Amniotic epithelial cell (primary cell): ENCODE measurements around the gene GAB2.
"Not testable (repeated sequence)": the region's sequence is repeated elsewhere in the genome, so short reads cannot be mapped to it uniquely, and the experiment has no call there.

ENCODE experiments used
- DNase-seq: peaks from one replicate; pipeline ENCODE4 v3.0.0-alpha.2; 2010; ENCODE audit warnings: low read depth

GAB2 gene

GRCh38 chr11:78365381-78365792 lies 52.2 kb downstream of the GAB2 start:
- DNase-seq, result peak; percentile 35

DNA sequence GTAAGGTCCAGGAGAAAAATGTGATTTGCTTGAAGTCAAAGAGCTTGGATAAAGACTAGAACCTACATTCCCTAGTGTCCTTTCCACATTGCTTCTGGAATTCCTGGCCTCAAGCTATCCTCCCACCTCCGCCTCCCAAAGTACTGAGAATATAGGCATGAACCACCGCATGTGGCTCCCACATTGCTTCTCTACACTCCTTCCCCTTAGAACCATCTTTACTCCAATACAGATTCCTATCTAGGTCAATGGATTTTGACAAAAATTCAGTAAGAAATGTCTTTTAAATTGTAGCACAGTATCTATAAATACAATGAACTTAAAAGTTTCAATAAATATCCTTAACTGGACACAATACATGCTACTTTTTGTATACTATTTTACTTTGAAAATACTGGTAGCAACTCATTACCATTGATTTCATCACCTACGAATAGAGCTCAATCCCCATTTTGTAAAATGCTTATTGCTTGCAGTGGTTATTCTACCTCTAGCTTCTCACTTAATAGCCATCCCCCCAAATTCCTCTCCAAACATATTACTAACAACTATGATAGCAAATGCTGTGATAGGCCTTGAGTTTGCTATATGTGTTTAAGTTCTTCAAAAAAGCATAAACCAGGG lies 53.4 kb downstream of the GAB2 start:
- no peak for DNase-seq

- DNase-seq, result no peak
These were observed 54.5 kb downstream of the GAB2 start for GRCh38 chr11:78363024-78363619.

GRCh38 chr11:78361228-78361627 lies 56.4 kb downstream of the GAB2 start:
- no peak for DNase-seq

DNA sequence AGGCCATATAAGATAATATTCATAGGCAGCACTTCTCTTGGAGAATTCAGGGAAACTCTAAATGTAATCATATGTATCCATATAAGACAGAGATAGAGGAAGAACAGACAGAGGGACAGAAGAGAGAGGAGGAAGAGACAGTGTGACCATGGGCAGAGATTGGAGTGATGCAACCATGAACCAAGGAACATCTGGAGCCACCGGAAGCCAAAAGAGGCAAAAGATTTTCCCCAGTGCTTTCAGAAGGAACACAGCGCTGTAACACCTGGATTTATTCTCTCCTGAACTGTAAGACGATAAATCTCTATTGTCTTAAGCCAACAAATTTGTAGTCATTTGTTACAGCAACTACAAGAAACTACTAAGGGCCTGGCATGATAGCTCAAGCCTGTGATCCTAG lies 57.7 kb downstream of the GAB2 start:
- no peak for DNase-seq

DNA sequence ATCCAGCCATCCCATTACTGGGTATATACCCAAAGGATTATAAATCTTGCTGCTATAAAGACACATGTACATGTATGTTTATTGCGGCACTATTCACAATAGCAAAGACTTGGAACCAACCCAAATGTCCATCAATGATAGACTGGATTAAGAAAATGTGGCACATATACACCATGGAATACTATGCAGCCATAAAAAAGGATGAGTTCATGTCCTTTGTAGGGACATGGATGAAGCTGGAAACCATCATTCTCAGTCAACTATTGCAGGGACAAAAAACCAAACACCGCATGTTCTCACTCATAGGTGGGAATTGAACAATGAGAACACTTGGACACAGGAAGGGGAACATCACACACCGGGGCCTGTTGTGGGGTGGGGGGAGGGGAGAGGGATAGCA lies 59.7 kb downstream of the GAB2 start:
- not testable (repeated sequence) for DNase-seq

DNA sequence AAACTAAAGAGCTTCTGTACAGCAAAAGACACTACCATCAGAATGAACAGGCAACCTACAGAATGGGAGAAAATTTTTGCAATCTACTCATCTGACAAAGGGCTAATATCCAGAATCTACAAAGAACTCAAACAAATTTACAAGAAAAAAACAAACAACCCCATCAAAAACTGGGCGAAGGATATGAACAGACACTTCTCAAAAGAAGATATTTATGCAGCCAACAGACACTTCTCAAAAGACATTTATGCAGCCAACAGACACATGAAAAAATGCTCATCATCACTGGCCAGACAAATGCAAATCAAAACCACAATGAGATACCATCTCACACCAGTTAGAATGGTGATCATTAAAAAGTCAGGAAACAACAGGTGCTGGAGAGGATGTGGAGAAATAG lies 60.2 kb downstream of the GAB2 start:
- not testable (repeated sequence) for DNase-seq

GRCh38 chr11:78355742-78356141 lies 61.9 kb downstream of the GAB2 start:
- not testable (repeated sequence) for DNase-seq

DNA sequence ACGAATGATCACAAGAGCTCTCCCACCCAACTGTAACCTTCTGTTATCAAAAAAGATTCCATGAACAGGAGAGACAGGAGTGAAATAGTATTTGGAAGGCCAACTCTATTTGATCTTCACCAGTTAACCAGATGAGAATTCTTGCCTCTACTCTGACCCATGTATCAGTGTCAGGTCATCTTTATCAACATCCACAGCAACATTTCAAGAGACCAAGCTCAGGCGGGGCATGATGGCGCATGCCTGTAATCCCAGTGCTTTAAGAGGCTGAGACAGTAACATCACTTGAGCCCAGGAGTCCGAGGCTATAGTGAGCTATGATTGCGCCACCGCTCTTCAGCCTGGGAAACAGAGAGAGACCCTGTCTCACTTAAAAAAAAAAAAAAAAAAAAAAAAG lies 62.3 kb downstream of the GAB2 start:
- no peak for DNase-seq

- no peak for DNase-seq
These were observed 63.0 kb downstream of the GAB2 start for GRCh38 chr11:78354408-78355308.

- peak; percentile 26 for DNase-seq
These were observed 65.4 kb downstream of the GAB2 start for GRCh38 chr11:78351979-78352841.

GRCh38 chr11:78351193-78351592 lies 66.4 kb downstream of the GAB2 start:
- no peak for DNase-seq

DNA sequence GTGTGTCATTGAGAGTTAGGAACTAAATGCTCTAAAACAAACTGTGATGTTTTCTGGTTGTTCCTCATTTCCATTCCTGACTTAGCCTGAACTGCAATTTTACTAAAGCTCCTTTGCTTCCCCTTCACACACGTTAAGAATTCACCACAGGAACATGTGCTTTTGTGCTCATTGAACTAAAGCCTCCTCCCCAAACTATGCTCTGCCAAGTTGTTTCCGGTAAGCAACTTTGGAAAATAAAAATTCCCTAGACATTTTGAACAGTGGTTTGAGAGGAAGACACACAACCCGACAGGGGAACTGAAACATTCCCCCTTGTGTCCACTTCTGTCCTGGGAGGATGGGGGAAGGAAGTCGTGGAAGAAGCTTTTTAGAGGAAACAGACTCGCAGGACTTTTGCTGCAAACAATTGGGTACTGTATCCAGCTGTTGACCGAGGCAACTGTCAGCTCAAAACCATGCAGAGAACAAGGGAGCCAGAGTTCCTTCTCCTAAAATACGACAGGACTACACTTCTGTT lies 66.9 kb downstream of the GAB2 start:
- peak; percentile 27 for DNase-seq

DNA sequence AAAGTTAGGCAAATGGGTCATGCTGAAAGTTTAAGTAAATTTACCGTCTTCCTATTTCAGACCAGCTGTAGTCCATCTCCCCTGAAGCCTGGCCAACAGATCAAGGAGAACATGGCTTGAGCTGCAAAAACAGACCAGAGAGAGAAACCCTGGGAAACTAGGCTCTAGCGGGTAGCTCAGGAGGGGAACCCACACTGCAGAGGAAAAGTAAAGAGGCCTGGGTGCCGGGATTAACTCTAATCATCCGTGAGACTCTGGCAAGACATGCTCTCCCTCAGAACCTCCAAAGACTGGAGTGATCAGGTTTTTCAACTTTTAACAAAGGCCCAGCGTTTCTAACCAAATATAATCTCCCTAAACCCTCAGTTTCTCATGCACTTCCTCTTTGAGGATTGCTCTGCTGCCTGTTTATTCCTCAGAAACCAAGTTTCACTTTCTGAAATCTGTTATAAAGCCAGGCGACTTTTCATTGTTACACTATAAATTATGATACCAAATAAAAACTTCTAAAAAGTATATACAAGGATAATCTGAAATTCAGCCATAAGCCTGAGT lies 67.5 kb downstream of the GAB2 start:
- peak; percentile 31 for DNase-seq

DNA sequence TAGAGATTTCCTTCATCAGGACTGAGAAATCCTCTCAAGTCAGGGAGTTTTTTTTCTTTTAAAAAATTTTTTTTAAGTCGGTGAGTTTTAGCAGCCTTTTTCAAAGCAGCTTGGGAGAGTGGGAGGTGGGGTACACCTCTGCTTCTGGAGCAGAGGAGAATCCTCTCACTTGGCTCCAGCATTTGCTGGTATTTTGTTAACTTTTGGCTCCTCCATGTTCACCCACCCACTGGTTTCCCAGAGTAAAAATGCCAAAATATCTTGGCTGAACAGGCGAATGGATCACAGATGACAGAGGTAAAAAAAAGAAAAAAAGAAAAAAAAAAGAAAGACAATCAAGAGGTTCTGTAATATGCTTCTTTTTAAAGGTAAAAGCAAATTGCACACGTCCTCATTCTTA lies 68.0 kb downstream of the GAB2 start:
- no peak for DNase-seq

GRCh38 chr11:78349114-78349513 lies 68.5 kb downstream of the GAB2 start:
- no peak for DNase-seq

DNA sequence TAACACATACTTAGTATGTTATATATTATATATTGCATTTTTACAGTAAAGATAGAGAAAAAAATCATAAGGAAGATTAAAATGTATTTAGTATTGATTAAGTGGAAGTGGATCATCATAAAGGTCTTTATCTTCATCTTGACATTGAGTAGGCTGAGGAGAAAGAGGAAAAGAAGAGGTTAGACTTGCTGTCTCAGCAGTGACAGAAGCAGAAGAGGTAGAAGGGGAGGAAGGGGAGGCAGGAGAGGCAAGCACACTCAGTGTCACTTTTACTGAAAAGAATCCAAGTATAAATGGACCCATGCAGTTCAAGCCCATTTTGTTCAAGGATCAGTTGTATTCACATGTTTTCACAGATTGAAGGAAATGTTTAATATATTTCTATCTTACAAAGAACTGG lies 69.7 kb downstream of the GAB2 start:
- no peak for DNase-seq

DNA sequence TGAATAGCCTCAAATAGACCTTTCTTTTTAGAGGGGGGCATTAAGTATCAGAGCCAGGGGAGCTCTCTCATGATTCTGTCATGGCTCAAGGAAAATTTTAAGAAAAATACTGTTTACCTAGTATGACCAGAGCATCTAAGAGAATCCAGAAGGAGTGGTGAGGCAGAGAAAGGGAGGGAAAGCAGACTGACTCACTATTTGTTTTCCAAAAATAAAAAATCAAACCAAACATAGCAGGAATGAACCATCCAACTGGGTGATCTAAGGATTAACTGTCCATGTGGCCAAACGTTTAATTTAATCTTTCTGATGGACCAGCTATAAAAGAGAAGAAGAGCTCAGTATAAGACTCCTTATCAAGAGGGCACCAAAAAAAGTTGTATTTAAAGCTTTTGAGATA lies 70.8 kb downstream of the GAB2 start:
- DNase-seq, result no peak

DNA sequence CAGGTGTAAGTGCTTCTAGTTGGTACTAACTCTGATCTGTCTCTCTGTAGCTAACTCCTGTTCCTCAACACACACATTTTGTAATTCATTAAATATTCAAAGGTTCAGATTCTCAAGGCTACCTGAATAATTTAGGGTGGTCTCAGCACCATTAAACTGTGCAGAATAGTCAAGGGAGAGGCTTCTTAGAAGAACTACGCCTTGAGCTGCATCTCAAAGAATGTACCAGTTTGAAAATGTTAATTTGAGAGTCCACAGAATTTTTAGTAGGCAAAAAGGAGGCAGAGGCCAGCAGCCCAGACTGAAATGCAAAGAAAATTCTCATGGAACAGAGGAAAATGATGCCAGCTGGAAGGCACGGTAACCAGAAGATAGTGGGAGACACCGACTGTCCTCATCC lies 72.2 kb downstream of the GAB2 start:
- DNase-seq, result no peak

DNA sequence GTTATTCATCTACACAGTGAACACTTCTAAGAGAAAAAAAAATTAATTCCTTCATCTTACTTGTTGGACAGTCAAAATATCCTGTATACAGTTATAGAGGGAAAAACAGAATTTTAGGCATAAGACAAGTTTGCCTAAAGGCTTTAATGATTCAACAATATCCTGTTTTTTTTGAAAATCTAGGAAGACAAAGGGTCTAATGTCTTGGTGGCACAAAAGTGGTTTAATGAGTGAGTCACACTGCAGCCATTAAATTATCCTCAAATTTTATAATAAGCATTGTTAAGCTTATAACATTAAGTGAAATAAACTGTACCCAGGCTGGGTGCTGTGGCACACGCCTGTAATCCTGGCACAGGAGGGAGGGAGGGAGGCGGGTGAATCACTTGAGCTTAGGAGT lies 72.9 kb downstream of the GAB2 start:
- DNase-seq, result no peak

DNA sequence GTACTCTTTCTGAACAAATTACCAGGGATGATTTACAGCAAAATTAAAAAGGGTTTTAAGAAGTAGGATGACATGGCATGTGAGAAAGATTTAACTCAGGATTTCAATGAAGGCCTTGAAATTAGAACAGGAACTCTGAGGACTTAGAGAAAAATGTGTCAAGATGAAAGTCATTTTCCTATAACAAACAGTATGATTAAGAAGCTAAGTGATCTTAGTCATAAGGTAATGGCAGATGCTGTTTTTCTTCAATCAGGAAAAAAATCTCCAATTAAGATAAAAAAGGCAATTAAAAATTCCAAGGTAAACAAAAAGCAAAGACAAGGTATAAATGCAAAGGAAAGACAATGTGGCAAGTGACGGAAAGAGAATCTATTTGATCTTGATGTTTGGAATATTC lies 73.5 kb downstream of the GAB2 start:
- DNase-seq, result no peak

DNA sequence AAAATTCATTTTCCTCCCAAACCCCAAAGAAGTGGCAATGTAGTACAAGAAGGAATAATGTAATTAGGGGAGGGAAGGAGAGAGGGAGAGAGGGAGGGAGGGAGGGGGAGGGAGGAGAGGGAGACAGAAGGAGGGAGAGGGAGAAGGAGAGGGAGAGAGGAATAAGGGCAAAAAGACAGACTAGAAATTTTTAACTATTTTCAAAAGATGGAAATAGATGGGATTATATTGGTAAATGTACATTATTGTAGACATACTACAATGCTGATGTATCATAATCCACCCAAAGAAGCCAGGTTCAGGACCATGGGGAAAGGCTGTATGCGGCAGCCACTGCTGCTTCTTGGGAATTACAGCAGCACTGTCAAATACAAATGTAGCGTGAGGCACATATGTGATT lies 74.3 kb downstream of the GAB2 start:
- no peak for DNase-seq
